Subcutaneous preadipocyte (primary cell): ENCODE data around the gene FRMD1. TPM values are rescaled to one million over a fixed set of nuclear protein-coding genes. Genes with fewer than 3 reads are reported as not detected.

Experiments used
- total RNA-seq: library from RNA; depleted of rRNA; stranded (reverse); fragments of >200 nt; gene quantifications from 2 replicates; pipeline ENCODE4 v1.2.3, GENCODE V29; 2012

FRMD1 gene
- not detected in 2 replicates for total RNA-seq

GRCh38 chr6:168078943-168079405 is at the start of gene FRMD1:
FRMD1 (minus strand) TSS chr6:168079212; CDS start chr6:168079094, 118 bp downstream.

Other genes starting within 250 kb of the FRMD1 start
- not detected in 2 replicates for gene KIF25, start 81.5 kb downstream of the FRMD1 start, total RNA-seq
- gene DACT2, start 240.6 kb upstream of the FRMD1 start, total RNA-seq: not detected in 2 replicates